CD8-positive, alpha-beta memory T cell (primary cell): ENCODE measurements around the gene IMPDH1. TPM values are rescaled to one million over a fixed set of nuclear protein-coding genes. Genes with fewer than 3 reads are reported as not detected.
A peak's percentile ranks its signal among the peaks of the same experiment; 100 is the strongest.

Experiments
- CTCF ChIA-PET: fragments of 350-600 bp; sonication (Branson Sonifier 250); formaldehyde crosslinking; loops from one replicate; lab custom pipeline; 2021; ENCODE audit warnings: antibody characterized with exemption; lab: Charles Lee
- POLR2A ChIA-PET: fragments of 350-600 bp; sonication (Branson Sonifier 250); formaldehyde crosslinking; loops from one replicate; lab custom pipeline; 2021; ENCODE audit warnings: antibody characterized with exemption; lab: Charles Lee
- DNase-seq, 5 donors: peaks; one replicate each; pipeline versions ENCODE4 v3.0.0 to v3.0.0-alpha.2; 2020 to 2022; ENCODE audit warnings: mixed read lengths in 1 of 5
- H3K27ac ChIP-seq: one replicate; pipeline ENCODE4 v1.7.0; 2013; ENCODE audit warnings: low read depth, mild to moderate bottlenecking, low read length, moderate library complexity
- H3K27me3 ChIP-seq: 2 replicates; pipeline ENCODE4 v1.7.0; 2013; ENCODE audit warnings: low read length, mild to moderate bottlenecking; ENCODE audit not compliant: insufficient read depth, poor library complexity, severe bottlenecking
- H3K36me3 ChIP-seq: 2 replicates; pipeline ENCODE4 v1.7.0; 2013; ENCODE audit warnings: mild to moderate bottlenecking, low read length, moderate library complexity; ENCODE audit not compliant: insufficient read depth
- H3K4me1 ChIP-seq: 2 replicates; pipeline ENCODE4 v1.7.0; 2013; ENCODE audit warnings: mild to moderate bottlenecking, low read length, moderate library complexity; ENCODE audit not compliant: insufficient read depth
- H3K4me3 ChIP-seq: 2 replicates; pipeline ENCODE4 v1.7.0; 2013; ENCODE audit warnings: mild to moderate bottlenecking, low read length
- H3K9me3 ChIP-seq: 2 replicates; pipeline ENCODE4 v1.7.0; 2013; ENCODE audit warnings: mild to moderate bottlenecking, low read length
- H3K27ac Mint-ChIP-seq, 8 donors: one replicate each; pipeline ENCODE4 v1.8.0; 2020 to 2021; ENCODE audit warnings: mixed read lengths in 8 of 8, mild to moderate bottlenecking in 6 of 8, inconsistent platforms in 3 of 8, moderate library complexity in 3 of 8
- H3K27me3 Mint-ChIP-seq, 2 donors: one replicate each; pipeline ENCODE4 v1.8.0; 2020 to 2021; ENCODE audit warnings: mixed read lengths in 2 of 2, mild to moderate bottlenecking in 1 of 2, moderate library complexity in 1 of 2
- H3K36me3 Mint-ChIP-seq, 3 donors: one replicate each; pipeline ENCODE4 v1.8.0; 2020 to 2021; ENCODE audit warnings: mixed read lengths in 3 of 3, inconsistent platforms in 1 of 3, mild to moderate bottlenecking in 1 of 3
- H3K4me1 Mint-ChIP-seq, 3 donors: one replicate each; pipeline ENCODE4 v1.8.0; 2020 to 2021; ENCODE audit warnings: mixed read lengths in 3 of 3, inconsistent platforms in 1 of 3, mild to moderate bottlenecking in 1 of 3
- H3K4me3 Mint-ChIP-seq, 7 donors: one replicate each; pipeline ENCODE4 v1.8.0; 2020 to 2021; ENCODE audit warnings: mixed read lengths in 7 of 7, mild to moderate bottlenecking in 6 of 7, moderate library complexity in 4 of 7, inconsistent platforms in 2 of 7
- H3K9me3 Mint-ChIP-seq, 5 donors: one replicate each; pipeline ENCODE4 v1.8.0; 2020 to 2022; ENCODE audit warnings: mixed read lengths in 5 of 5, mild to moderate bottlenecking in 3 of 5, moderate library complexity in 2 of 5, inconsistent platforms in 1 of 5
- polyA plus RNA-seq: library from polyadenylated mRNA; unstranded; fragments of 300-500 nt; fragmentation: Illumina TruSeq; gene quantifications from one replicate; pipeline ENCODE4 v1.2.3, GENCODE V29; 2021
- total RNA-seq, 2 experiments: library from RNA; stranded (reverse); gene quantifications; one replicate each; pipeline ENCODE4 v1.2.3, GENCODE V29; 2021

The IMPDH1 gene
- total and polyA plus RNA-seq, 3 experiments from 2014 or later: 48.3 to 70.4 (median 69.1) TPM

GRCh38 chr7:128446306-128446705, 36.5 kb upstream of the IMPDH1 start:
- Mint-ChIP-seq H3K27me3 (no peaks in the 10 kb centered on the region), H3K27ac (no peak overlapping the region), H3K36me3 (no peaks in the 10 kb centered on the region), H3K4me3 (no peak overlapping the region), H3K4me1 (peaks cover 0 to 4% (median 0%) of the 10 kb centered on the region in 3 donors), H3K9me3 (no peaks in the 10 kb centered on the region)
- H3K36me3 ChIP-seq: no peaks in the 10 kb centered on the region
- no peak for DNase-seq
- ChIA-PET CTCF (no interaction called here), POLR2A (no interaction called here)
- no peaks in the 10 kb centered on the region for H3K9me3 ChIP-seq
- no peaks in the 10 kb centered on the region for H3K4me1 ChIP-seq
- H3K27ac ChIP-seq: no peak overlapping the region
- no peak overlapping the region for H3K4me3 ChIP-seq
- H3K27me3 ChIP-seq: no peaks in the 10 kb centered on the region

- Histone ChIP-seq H3K9me3 (no peaks in the 10 kb centered on the region), H3K27me3 (no peaks in the 10 kb centered on the region), H3K4me1 (no peaks in the 10 kb centered on the region), H3K27ac (no peak overlapping the region), H3K4me3 (no peak overlapping the region), H3K36me3 (no peaks in the 10 kb centered on the region)
- Mint-ChIP-seq H3K27me3 (no peaks in the 10 kb centered on the region), H3K36me3 (no peaks in the 10 kb centered on the region), H3K9me3 (no peaks in the 10 kb centered on the region), H3K4me3 (no peak overlapping the region), H3K27ac (peak overlapping the region in 4 of 8 donors; percentile 17 to 76 (median 31)), H3K4me1 (peaks cover 0 to 4% (median 0%) of the 10 kb centered on the region in 3 donors)
- no peak for DNase-seq
- ChIA-PET POLR2A (no interaction called here), CTCF (interaction anchor here (0.6 to 1.6 kb wide), 5 partner anchors 16 to 46 kb away, joined by 3 to 6 read pairs (median 5); no protein-coding TSS in a partner anchor)
Observed at GRCh38 chr7:128443831-128444600, 34.2 kb upstream of the IMPDH1 start.

GRCh38 chr7:128442356-128442755, 32.6 kb upstream of the IMPDH1 start:
- CTCF ChIA-PET: interaction anchor here (1.2 to 1.4 kb wide), 2 partner anchors 18 to 24 kb away, joined by 3 read pairs; no protein-coding TSS in a partner anchor
- H3K4me1 ChIP-seq: no peaks in the 10 kb centered on the region

GRCh38 chr7:128437426-128438332, 27.9 kb upstream of the IMPDH1 start:
- no peak overlapping the region for H3K27ac Mint-ChIP-seq
- H3K9me3 ChIP-seq: no peaks in the 10 kb centered on the region
- POLR2A ChIA-PET: no interaction called here
- H3K9me3 Mint-ChIP-seq: no peaks in the 10 kb centered on the region
- H3K4me1 ChIP-seq: no peaks in the 10 kb centered on the region
- no peaks in the 10 kb centered on the region for H3K36me3 Mint-ChIP-seq
- CTCF ChIA-PET: interaction anchor here (1.3 kb wide), 1 partner anchor 10 kb away, joined by 6 read pairs; no protein-coding TSS in a partner anchor
- H3K36me3 ChIP-seq: no peaks in the 10 kb centered on the region
- H3K27me3 Mint-ChIP-seq: peaks cover 0 to 2% of the 10 kb centered on the region in 2 donors
- H3K4me3 ChIP-seq: no peak overlapping the region
- H3K27ac ChIP-seq: peak overlapping the region; percentile 51
- H3K27me3 ChIP-seq: no peaks in the 10 kb centered on the region
- H3K4me1 Mint-ChIP-seq: no peaks in the 10 kb centered on the region
- H3K4me3 Mint-ChIP-seq: no peak overlapping the region
- DNase-seq: no peak

More at GRCh38 chr7:128442356-128442755, 32.6 kb upstream of the IMPDH1 start:
- H3K9me3 ChIP-seq: no peaks in the 10 kb centered on the region
- H3K27ac Mint-ChIP-seq: no peak overlapping the region
- no peak for DNase-seq
- H3K4me1 Mint-ChIP-seq: peaks cover 0 to 4% (median 0%) of the 10 kb centered on the region in 3 donors
- no peaks in the 10 kb centered on the region for H3K9me3 Mint-ChIP-seq
- no peaks in the 10 kb centered on the region for H3K36me3 Mint-ChIP-seq
- no peak overlapping the region for H3K4me3 Mint-ChIP-seq
- H3K27me3 Mint-ChIP-seq: no peaks in the 10 kb centered on the region
- no peak overlapping the region for H3K27ac ChIP-seq
- H3K27me3 ChIP-seq: no peaks in the 10 kb centered on the region
- no peak overlapping the region for H3K4me3 ChIP-seq
- no peaks in the 10 kb centered on the region for H3K36me3 ChIP-seq
- POLR2A ChIA-PET: no interaction called here

DNA sequence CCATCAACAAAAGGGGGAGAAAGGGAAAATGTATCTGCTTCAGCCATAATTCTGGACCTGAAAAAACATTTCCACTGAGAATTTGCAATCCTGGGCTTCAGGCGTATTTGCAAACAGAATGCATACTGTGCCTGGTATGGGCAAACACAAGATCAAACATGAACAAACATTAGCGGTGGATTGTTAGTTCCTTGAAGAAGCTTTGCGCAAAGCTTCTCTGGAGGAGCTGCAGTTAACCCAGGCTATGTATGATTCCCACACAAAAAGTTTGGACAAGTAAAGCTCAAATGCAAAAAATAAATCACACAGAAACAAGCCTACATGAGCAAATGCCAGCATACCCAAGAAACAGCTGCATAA, 25.5 kb upstream of the IMPDH1 start:
- H3K4me1 Mint-ChIP-seq: no peaks in the 10 kb centered on the region
- no peaks in the 10 kb centered on the region for H3K9me3 Mint-ChIP-seq
- H3K4me3 ChIP-seq: no peak overlapping the region
- no peaks in the 10 kb centered on the region for H3K36me3 Mint-ChIP-seq
- no peak overlapping the region for H3K27ac Mint-ChIP-seq
- no peak for DNase-seq
- no peaks in the 10 kb centered on the region for H3K9me3 ChIP-seq
- H3K27ac ChIP-seq: no peak overlapping the region
- H3K27me3 Mint-ChIP-seq: peaks cover 3 to 17% of the 10 kb centered on the region in 2 donors
- CTCF ChIA-PET: interaction anchor here (1.0 to 2.1 kb wide), 4 partner anchors 8 to 24 kb away, joined by 3 to 7 read pairs (median 4); no protein-coding TSS in a partner anchor
- no peaks in the 10 kb centered on the region for H3K36me3 ChIP-seq
- H3K4me1 ChIP-seq: no peaks in the 10 kb centered on the region
- no peaks in the 10 kb centered on the region for H3K27me3 ChIP-seq
- no peak overlapping the region for H3K4me3 Mint-ChIP-seq
- POLR2A ChIA-PET: no interaction called here

DNA sequence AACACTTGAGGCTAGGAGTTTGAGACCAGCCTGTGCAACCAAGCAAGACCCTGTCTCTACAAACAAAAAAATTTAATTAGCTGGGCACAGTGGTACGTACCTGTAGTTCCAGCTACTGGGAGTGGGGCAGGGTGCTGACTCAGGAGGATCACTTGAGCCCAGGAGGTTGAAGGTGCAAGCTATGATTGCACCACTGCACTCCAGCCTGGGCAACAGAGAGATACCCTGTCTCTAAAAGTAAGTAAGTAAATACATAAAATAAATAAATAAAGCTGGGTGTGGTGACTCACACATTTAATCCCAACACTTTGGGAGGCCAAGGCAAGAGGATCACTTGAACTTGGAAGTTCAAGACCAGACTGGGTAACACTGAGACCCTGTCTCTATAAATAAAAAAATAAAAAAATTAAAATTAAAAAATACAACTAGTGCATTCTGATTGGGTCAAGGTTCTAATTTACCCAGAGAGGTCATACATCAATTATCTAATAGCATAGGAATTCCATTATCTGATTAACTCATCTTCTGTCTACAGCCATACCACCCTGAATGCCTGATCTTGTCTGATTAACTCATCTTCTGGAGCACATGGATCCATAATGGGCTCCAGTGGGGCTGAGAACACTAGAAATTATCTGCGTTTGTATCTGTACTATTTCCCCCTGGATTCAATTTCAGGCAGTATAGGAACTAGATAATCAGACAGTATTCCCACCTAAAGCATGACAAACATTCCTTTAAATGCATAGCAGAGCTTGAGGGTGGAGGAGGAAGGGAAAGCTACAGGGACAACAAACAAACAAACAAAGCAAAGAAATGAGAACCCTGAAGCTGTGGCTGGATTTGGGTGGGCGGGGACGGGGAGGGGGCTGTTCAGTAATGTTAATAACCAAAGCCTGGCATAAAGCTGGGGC, 24.9 kb upstream of the IMPDH1 start:
- no peaks in the 10 kb centered on the region for H3K27me3 ChIP-seq
- POLR2A ChIA-PET: no interaction called here
- H3K4me3 ChIP-seq: no peak overlapping the region
- Mint-ChIP-seq H3K4me3 (no peak overlapping the region), H3K27ac (no peak overlapping the region), H3K4me1 (no peaks in the 10 kb centered on the region), H3K27me3 (peaks cover 6 to 20% of the 10 kb centered on the region in 2 donors), H3K36me3 (no peaks in the 10 kb centered on the region), H3K9me3 (no peaks in the 10 kb centered on the region)
- CTCF ChIA-PET: interaction anchor here (1.0 to 2.1 kb wide), 4 partner anchors 7 to 25 kb away, joined by 3 to 7 read pairs (median 4); no protein-coding TSS in a partner anchor
- H3K36me3 ChIP-seq: no peaks in the 10 kb centered on the region
- no peaks in the 10 kb centered on the region for H3K4me1 ChIP-seq
- DNase-seq: no peak
- no peaks in the 10 kb centered on the region for H3K9me3 ChIP-seq
- no peak overlapping the region for H3K27ac ChIP-seq

GRCh38 chr7:128431754-128432153, 22.0 kb upstream of the IMPDH1 start:
- no peaks in the 10 kb centered on the region for H3K36me3 Mint-ChIP-seq
- CTCF ChIA-PET: interaction anchor here (1.1 to 3.1 kb wide), 2 partner anchors 24 to 28 kb away, joined by 3 to 19 read pairs; partner anchors contain the start of gene HILPDA

More at GRCh38 chr7:128431754-128432153, 22.0 kb upstream of the IMPDH1 start:
- POLR2A ChIA-PET: no interaction called here
- H3K4me3 ChIP-seq: no peak overlapping the region
- H3K9me3 Mint-ChIP-seq: no peaks in the 10 kb centered on the region
- no peaks in the 10 kb centered on the region for H3K4me1 Mint-ChIP-seq
- no peaks in the 10 kb centered on the region for H3K36me3 ChIP-seq
- no peak for DNase-seq
- H3K9me3 ChIP-seq: no peaks in the 10 kb centered on the region
- no peaks in the 10 kb centered on the region for H3K4me1 ChIP-seq
- H3K27me3 Mint-ChIP-seq: peaks cover 9 to 29% of the 10 kb centered on the region in 2 donors
- no peak overlapping the region for H3K4me3 Mint-ChIP-seq
- no peak overlapping the region for H3K27ac ChIP-seq
- H3K27ac Mint-ChIP-seq: no peak overlapping the region
- H3K27me3 ChIP-seq: no peaks in the 10 kb centered on the region
